Activated CD4-positive, CD25-positive, alpha-beta regulatory T cell (primary cell): Measurements from ENCODE around the gene RNU6-1.

Experiments
- DNase-seq, 4 experiments: peaks; one replicate each; lab custom pipeline; 2025; lab: John Stamatoyannopoulos, UW

RNU6-1 gene

DNA sequence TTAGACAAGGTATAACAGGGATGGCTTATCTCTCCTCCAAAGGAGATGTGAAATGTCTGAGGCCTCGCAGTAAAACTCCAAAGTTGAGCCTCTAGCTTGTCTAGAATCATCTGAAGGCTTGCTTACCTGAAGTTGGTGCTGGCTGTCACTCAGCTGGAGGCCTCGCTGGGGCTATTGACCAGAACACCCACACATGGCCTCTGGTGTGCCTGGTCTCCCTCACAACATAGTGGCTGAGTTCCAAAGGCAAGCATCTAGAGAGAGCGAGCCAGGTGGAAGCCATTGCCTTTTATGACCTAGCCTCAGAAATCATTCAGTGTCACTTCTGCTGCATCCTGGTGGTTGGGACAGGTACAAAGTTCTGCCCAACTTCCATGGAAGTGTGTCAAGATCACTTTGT is 17.4 kb upstream of the RNU6-1 start:
- DNase-seq: no peak

DNA sequence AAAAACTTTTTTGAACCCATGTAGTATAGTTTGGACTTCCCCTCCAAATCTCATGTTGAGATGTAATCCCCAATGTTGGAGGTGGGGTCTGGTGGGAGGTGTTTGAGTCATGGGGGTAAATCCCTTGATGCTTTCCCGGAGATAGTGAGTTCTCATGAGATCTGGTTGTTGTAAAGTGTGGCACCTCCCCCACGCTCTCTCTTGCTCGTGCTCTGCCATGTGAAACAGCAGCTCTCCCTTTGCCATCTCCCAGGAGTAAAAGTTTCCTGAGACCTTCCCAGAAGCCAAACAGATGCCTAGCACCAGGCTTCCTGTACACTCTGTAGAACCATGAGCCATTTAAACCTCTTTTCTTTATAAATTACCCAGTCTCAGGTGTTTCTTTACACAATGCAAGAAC is 16.0 kb upstream of the RNU6-1 start:
- no peak for DNase-seq

DNA sequence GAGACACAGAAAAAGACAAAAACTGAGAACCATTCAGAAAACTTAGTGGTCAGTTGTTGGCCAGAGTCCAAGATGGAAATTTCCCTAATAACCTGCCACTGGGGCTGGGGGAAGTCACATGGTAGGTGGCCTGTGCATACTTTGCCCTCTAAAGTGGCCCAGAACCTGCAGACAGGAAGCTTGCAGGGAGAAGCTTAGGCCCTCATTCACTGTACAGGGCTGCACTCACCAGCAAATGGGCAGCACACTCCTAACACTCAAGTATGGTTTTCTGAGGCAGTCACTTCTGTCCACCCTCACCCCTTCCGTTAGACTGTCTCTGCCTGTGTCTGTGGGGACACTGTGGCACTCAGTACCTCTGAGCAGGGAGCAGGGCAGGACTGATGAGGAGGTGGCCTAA is 14.5 kb upstream of the RNU6-1 start:
- no peak for DNase-seq

DNA sequence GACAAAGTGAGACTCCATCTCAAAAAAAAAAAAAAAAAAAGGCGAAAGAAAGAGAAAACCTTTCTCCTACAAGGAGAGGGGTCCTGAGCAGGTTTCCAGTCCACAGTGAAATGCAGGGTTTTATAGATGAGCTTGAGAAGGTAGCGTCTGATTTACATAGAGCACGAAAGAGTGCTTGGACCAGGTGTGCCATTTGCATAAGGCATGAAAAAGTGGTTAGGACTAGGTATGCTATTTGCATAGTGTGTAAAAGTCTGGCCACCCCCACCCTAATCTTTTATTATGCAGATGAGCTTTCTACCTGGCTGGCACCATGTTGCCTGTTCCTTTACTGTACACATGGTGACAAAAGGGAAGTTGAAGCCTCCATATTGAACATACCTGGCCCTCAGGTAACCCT is 13.6 kb upstream of the RNU6-1 start:
- DNase-seq: no peak

DNA sequence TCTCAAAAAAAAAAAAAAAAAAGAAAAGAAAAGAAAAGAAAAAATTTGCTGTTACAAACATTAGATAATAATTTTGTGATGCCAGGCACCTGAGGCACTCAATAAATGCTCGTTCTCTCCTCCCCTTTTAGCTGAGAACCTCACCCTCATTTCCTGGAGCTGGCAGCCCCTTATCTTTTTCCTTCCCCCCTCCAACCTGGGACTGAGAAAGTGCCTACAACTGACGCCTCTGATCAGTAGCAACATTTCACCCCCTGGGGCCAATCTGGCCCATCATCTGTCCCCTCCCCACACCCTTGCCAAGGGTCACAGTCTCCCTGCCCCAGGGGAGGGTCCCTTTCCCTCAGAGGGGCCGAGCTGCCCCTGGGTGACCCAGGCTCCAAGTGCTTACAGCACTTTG is 12.6 kb upstream of the RNU6-1 start:
- no peak for DNase-seq

DNA sequence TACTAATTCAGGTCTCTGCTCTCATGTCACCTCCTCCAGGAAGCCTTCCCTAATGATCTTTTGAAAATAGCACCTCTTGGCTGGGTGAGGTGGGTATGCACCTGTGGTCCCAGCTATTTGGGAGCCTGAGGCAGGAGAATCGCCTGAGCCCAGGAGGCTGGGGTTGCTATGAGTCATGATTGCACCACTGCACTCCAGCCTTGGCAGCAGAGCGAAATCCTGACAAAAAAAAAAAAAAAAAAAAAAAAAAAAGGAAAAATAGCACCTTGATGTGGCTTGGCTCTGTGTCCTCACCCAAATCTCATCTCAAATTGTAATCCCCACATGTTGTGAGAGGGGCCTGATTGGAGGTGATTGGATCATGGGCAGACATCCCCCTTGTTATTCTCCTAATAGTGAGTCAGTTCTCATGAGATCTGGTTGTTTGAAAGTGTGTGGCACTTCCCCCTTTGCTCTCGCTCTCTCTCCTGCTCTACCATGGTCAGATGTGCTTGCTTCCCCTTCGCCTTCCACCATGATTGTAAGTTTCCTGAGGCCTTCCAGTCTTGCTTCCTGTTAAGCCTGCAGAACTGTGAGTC is 11.2 kb upstream of the RNU6-1 start:
- DNase-seq: no peak

DNA sequence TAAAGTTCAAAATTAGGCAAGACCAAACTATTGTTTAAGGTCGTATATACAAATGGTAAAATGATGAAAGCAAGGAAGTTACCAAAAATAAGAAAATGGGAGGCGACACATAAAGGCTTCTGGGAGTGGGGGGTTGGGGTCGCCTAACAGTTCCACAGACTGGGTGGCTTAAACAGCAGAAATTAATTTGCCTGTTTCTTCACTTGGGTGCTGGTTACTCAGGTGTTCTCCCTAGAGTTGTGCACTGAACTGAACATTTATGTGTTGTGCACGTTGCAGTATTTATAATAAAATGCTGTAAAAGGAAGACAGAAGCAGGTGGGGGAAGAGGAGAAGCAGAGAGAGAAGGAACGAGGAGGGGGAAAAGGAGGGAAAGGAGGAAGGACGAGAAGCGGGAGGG is 10.5 kb upstream of the RNU6-1 start:
- DNase-seq: no peak

DNA sequence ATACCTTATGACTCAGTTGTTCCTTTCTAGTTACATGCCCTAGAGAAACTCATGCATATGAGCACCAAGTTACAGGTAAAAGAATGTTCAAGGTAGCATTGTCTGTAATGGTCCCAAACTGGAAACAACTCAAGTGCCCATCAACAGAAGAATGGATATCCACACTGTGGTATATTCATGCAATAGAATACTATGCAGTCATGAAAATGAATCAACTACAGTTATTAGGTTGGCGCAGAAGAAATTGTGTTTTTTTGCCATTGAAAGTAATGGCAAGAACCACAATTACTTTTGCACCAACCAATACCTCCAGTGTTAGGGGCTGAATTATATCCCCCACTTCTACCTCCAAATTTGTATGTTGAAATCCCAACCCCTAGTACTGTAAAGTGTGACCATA is 9.7 kb upstream of the RNU6-1 start:
- DNase-seq: no peak

DNA sequence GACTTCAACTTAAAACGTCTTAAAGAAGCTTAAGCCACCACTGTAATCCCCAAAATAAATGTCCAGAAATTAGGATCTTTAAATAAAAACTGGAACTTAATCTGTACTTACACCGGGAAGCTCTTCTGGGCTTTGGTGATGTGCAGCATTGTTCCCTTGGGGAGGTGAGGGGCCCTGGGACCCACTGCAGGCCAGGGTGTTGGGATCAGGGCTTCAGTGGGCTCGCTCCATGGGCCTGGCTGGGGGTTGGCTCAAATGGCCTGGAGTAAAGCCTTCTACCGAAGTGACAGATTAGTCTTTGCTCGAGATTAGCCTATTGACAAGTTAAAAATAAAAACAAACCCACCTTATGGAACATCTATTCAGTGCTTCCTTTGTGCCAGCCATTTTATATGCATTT is 6.1 kb upstream of the RNU6-1 start:
- no peak for DNase-seq

DNA sequence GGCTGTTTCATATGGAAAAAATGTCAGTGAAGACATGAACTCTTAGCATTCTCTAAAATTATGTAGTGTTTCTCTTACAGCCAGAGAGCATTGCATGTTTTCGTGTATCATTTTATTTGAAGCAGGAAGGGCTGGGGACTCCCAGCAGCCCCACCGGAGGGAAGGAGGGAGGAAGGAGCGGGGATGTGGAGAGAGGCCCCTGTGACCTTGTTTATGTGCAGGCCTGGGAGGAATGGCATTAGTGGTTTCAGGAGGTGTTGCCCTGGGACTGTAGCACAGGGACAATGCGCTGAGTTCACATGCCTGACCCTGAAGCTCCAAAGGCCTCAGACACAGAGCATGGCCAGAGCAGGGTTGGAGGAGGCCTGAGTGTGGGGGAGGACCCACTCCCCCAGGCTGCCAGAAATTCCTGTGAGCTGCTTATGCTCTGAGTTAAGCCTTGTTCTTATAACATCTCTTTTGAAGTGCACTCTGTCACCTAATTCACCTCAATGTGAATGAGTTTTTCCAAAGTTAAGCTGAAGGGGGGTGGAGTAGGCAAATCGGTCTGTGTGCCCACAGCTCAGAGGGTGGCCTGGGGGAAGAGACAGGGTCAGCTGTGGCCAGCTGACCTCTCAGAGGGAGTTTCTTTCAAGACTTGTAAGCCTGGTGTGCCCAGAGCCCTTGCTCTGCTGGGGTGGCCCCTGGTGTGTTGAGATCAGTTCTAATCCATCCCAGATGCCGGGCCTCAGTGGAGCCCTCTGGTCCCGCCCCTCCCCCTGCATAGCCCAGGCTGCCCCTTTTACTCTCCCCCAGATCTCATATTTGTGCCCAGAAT is 3.9 kb upstream of the RNU6-1 start:
- no peak for DNase-seq

DNA sequence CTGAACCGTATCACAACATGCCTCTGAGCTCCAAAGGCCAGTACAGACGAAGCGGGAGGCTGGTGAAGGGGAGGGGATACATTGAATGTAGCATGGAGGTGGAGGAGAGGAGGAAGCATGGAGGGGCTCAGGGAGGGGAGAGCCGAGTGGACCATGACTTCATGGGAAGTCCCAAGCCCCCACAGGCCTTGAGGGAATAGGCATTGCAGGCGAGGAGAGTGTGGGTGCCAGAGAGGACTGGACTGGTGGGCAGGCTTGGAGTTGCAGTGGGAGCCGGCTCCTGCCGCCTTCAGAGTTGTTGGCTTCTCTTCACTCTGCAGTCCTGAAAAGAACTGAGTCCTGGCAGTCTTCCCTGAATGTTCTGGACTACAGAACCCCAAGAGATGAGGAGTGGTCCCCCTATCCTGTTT is 3.3 kb upstream of the RNU6-1 start:
- no peak for DNase-seq

DNA sequence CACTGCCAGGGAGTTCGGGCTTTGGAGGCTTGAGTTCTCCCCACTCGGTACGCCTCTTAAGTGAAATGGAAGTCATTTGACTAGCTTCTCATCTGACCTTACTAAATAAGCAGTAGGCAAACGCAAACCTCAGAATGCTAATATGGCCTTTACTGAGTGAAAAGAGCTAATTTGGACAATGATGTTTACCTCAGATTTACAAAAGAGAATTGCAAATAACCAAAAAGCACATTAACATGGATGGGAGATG is 1.6 kb upstream of the RNU6-1 start:
- no peak for DNase-seq

DNA sequence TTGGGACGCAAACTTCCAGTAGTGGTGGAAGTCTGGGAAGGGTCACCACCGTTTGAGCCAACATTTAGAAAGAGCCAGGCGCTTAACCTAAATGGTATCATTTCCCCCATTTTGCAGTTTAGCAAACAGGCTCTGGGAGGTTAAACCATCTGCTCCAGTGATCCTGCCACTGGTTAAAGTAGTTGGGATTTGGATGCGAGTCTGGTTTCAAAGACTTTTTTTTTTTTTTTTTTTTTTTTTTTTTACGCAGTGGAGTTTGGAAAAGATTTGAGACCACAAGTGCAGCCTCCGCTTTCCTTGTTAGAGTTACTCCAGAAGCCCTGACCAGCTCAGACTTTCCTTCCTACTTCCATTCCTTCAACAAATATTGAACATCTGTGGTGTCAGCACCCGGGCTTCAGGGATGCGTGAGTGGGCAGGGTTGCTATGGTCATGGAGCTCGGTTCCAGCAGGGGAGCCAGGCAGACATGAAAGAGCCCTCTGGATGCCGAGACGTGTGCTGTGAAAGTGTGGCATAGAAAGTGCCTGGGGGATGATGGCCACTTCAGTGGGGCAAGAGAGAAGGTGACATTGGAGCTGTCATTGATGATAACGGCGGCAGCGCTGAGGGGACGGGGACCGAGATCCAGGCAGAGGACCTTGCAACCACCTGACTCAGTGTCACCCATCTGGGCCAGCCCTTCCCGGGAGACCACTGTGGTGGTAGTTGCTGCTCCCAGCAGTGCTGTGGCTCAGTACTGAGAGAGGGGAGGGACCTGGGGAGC is 1.1 kb upstream of the RNU6-1 start:
- DNase-seq: no peak

DNA sequence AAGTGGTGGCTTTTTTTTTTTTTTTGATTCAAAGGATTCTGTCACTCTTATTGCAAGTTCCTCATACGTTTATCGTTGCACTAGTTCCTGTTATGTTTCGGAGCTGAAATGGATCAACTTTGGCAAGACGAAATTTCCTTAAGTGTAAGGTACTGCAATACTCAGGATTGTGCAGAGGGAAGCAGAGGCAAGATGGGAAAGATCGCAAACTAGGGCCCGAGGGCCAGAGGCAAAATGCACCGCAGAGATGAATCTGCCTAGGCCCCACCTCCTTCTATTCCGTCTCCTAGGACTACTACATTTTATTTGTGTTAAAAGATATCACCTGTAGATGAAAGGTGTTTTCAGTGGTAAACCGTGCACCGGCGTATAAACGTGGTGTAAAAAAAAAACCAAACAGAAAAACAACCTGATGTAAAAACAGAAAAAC is 331 bp downstream of the RNU6-1 start:
- no peak for DNase-seq

DNA sequence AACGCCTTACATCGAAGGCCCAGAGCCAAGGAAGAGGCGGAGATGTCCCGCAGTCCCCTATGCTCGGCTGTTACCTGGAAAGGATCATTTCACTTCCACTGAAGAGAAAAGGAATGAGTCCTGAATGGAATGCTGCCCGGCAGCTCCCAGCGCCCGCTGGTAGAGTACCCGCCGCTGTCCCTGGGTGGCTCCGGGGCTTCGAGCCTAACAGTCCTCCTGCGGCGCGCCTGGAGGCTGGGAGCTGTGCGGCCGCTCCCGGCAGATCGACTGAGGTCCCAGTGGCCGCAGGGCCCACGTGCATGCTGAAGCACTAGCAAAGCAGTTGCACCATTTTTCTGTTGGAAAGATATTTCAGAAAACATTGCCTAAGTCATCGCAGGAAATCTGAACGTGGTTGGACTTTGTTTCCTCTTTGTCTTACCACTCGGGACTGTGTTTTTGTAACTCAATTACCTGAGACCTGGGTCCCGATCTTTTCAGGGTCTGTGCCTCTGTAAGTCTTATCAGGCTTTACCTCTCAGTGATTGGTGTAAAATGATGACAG is 984 bp downstream of the RNU6-1 start:
- no peak for DNase-seq

DNA sequence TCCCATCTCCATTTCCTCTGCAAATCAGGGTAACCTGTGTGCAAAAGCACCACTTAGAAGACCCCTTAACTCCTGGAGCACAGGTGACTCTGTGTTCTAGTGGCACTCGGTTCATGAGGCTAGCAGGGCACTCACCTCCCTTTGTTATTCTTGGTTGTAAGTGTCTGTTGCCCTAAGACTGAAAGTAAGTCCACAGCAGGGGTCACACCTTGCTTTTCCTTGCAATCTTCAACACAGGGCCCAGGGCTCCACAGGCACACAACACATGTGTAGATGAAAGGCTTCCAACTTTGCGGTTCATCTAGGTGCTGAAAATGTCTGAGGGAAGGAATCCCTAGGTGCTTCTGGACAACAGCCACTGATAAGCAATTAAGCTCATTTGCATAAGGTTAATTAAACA is 2.9 kb downstream of the RNU6-1 start:
- no peak for DNase-seq

DNA sequence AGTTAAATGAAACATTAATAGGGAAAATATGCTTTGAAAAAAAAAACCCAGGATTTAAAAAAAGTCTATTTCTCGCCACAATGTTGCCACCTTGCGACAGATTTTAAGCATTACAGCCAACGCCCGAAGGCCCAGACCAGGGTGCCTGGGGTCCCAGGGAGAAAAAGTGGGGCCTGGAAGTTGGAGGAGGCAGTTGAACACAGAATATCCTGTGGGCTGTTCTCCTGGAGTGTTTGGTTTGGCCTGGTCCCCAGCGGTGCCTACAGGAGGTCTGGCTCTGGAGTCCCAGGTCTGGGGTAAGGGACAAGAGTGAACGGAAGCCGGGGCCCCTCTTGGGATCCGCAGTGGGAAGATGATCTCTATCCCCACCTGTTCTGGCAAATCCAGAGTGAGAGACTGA is 3.4 kb downstream of the RNU6-1 start:
- peak in 1 of 4 experiments; percentile 23 for DNase-seq

DNA sequence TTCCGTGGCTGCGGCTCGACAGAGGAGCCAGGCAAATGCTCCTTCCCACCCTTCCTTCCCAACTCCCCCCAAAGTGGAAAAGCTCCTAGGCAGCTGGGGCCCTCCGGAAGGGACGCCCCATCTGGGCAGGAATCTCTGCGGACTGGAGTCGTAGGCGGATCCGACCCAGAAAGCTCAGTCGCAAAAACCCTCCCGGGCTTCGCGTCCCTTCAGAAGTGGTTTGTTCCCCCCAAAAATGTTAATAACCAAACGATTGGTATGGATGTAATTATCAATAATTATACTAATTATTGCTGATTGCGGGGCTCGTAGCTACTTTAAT is 3.8 kb downstream of the RNU6-1 start:
- DNase-seq: no peak

DNA sequence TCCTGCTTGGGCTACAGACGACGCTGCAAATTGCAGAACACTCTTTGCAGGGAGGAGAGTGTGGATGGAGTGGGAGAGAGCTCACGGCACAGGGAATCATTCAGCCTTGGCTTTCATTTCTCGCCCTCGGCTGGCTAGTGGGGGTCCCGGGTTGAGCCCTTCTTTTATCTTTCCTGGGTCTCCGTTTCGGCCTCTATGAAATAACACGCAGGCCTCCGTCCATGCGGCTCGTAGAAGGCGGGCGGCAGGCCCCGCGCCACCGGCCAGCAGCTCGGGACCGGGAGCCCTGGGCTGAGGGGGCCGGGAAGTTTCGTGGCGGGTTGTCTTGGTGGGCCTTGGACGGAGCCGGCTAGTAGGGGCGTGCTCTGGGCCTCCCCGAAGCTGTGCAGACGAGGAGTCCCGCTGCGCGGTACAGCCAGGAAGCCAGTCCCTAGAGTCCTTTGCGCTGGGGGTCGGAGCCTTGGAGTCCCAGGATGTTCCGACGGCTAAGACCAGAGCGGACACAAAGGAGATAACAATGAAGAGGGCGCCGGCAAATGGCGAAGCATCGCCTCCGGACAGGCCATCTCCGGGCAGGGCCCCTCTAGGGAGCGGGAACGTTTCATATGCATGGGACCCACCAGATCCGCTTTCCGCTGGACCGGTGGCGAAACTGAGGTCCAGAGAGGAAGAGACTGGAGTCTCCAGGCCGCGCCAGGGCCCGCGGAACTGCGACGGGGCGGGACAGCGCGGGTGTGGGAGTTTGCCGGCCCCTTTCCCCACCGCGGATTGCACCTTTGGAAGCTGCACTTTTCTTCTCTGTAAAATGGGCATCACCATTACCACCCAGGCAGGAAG is 4.3 kb downstream of the RNU6-1 start:
- DNase-seq: no peak

DNA sequence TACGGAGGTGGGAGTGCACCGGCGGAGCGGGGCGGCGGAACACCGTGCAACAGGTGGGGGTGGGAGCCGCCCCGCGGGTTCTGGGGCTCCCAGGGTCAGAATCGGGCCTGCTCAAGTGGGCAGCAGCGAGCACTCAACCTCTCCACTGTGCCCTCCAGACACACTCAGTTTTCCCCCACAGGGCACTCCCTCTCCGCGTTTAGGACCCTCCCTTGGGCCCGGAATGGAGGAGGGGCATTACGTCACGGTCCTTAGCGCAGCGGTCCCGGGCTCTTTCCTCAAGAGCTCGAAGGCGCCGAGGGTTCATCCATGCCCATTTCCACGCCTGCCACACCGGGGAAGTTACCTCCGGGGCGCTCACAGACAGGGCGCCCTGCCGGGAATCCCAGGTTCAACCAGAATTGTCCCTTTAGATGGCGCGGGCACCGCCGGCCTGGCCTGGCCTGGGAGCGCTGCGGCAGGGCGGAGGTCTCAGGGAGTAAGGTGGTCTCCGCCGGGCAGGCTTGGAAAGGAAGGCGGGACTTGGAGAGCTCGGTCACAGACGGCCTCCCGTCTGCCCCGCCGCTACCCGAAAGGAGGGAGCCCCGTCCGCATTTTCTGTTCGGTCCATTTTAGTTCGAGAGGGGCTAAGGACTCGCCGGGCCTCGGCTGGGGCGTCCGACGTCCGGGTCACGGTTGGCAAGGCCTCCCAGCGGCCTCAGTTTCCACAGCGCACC is 5.1 kb downstream of the RNU6-1 start:
- no peak for DNase-seq

DNA sequence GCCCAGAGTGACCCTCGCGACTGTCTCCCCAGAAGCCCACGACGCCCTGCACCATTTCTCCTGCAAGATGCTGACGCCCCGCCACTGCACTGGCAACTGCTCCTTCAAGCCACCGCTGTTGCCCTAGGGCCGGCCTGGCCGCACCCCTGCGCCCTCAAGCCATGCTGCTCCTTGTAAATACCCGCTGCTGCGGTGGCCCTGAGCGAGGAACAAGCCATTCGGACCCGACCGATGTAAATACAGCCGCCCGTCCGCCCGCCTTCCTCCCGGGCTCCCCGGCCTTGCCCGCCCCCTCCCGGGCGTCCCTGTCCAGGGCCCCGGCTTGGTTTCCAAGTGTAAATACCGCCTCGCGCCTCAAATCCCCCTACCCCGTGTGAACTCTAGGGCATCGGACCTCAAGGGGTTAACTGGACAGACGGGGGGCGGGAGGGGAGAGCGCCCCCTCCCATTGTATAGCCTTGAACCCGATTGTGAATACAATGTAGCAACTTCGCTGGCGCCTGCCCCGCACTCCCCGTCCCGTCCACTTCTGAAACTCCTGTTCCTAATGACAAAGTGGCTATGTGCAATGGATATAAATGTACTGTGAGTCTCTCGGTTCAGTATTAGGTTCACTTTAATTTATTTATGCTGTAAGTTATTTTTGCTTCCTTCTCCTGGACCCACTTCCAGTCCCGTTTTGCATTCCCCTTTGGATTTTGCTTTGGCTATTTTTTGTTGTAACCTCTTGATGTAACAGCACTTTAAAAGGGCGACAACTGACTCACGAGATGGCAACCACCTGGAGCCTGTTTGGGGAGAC is 5.9 kb downstream of the RNU6-1 start:
- DNase-seq: no peak
